ENCODE results near the gene PIK3R3.

Gene PIK3R3

GRCh38 chr1:45999507-45999906 lies 132.9 kb downstream of the PIK3R3 start:
- Histone ChIP-seq H3K9me3 (ENCODE audit: low read depth, low read length) (no peaks in the 10 kb centered on the region), H3K9ac (ENCODE audit: insufficient read length) (no peak overlapping the region), H3K4me3 (no peak overlapping the region), H3K36me3 (ENCODE audit: insufficient read depth, low read length) (no peaks in the 10 kb centered on the region), H3K27ac (no peak overlapping the region)
- TF ChIP-seq FOXP2 (optimal IDR thresholded peaks at IDR 0.05; ENCODE audit: control extremely low read depth, extremely low read length, insufficient read depth) (no peak), POLR2AphosphoS5 (IDR thresholded peaks at IDR 0.05; ENCODE audit: borderline replicate concordance, low read depth, low read length) (no peak), EZH2 (IDR thresholded peaks at IDR 0.05) (no peak)
- DNase-seq (ENCODE audit: low read depth, low spot score), result no peak

- Histone ChIP-seq H3K9ac (ENCODE audit: insufficient read length) (no peak overlapping the region), H3K27ac (no peak overlapping the region), H3K36me3 (ENCODE audit: insufficient read depth, low read length) (no peaks in the 10 kb centered on the region), H3K4me3 (no peak overlapping the region), H3K9me3 (ENCODE audit: low read depth, low read length) (no peaks in the 10 kb centered on the region)
- DNase-seq (ENCODE audit: low read depth, low spot score), result no peak
- TF ChIP-seq FOXP2 (optimal IDR thresholded peaks at IDR 0.05; ENCODE audit: control extremely low read depth, extremely low read length, insufficient read depth), result no peak
- TF ChIP-seq EZH2 (IDR thresholded peaks at IDR 0.05), result no peak
- TF ChIP-seq POLR2AphosphoS5 (IDR thresholded peaks at IDR 0.05; ENCODE audit: borderline replicate concordance, low read depth, low read length), result no peak
Measured at GRCh38 chr1:45998020-45998617, 134.3 kb downstream of the PIK3R3 start.

GRCh38 chr1:45995298-45995697 lies 137.1 kb downstream of the PIK3R3 start:
- Histone ChIP-seq H3K27ac (no peak overlapping the region), H3K4me3 (no peak overlapping the region), H3K9ac (ENCODE audit: insufficient read length) (no peak overlapping the region), H3K9me3 (ENCODE audit: low read depth, low read length) (no peaks in the 10 kb centered on the region), H3K36me3 (ENCODE audit: insufficient read depth, low read length) (no peaks in the 10 kb centered on the region)
- no peak for DNase-seq (ENCODE audit: low read depth, low spot score)
- no peak for TF ChIP-seq FOXP2 (optimal IDR thresholded peaks at IDR 0.05; ENCODE audit: control extremely low read depth, extremely low read length, insufficient read depth)

GRCh38 chr1:45994423-45994822 lies 138.0 kb downstream of the PIK3R3 start:
- DNase-seq (ENCODE audit: low read depth, low spot score), result no peak
- Histone ChIP-seq H3K9ac (ENCODE audit: insufficient read length) (no peak overlapping the region), H3K4me3 (no peak overlapping the region), H3K9me3 (ENCODE audit: low read depth, low read length) (no peaks in the 10 kb centered on the region), H3K27ac (no peak overlapping the region), H3K36me3 (ENCODE audit: insufficient read depth, low read length) (no peaks in the 10 kb centered on the region)
- no peak for TF ChIP-seq EZH2 (IDR thresholded peaks at IDR 0.05)
- no peak for TF ChIP-seq FOXP2 (optimal IDR thresholded peaks at IDR 0.05; ENCODE audit: control extremely low read depth, extremely low read length, insufficient read depth)
- no peak for TF ChIP-seq POLR2AphosphoS5 (IDR thresholded peaks at IDR 0.05; ENCODE audit: borderline replicate concordance, low read depth, low read length)

Measured in SK-N-MC (cell line).